Measurements from ENCODE around the gene AFF3. TPM values are rescaled to one million over a fixed set of nuclear protein-coding genes. Genes with fewer than 3 reads are reported as not detected.

AFF3 gene
- total and polyA plus RNA-seq, 2 donors (not counting 3 experiments of a cell fraction or from before 2014, with no cell fraction given), result 0.06 to 0.07 TPM

GRCh38 chr2:99617811-99618210 is 524.6 kb downstream of the AFF3 start:
- no peak for DNase-seq (ENCODE audit: low read depth, low spot score)
- H3K36me3 ChIP-seq (ENCODE audit: control insufficient read depth in 2 of 2, extremely low read depth in 1 of 2, insufficient read depth in 2 of 2, low read length in 2 of 2), result no peaks in the 10 kb centered on the region
- dilution Hi-C loops (cut with MboI; ENCODE audit: extremely low pct_ligation_motif_present, low sequenced_read_pairs), result no loop called here
- no peaks in the 10 kb centered on the region for H3K9me1 ChIP-seq (replicated peaks; ENCODE audit: control insufficient read depth, extremely low read depth, insufficient read depth, low read length)
- H3K9me3 ChIP-seq (replicated peaks; ENCODE audit: control insufficient read depth, insufficient read depth, low read length), result no peaks in the 10 kb centered on the region
- ChIA-PET POLR2A (no interaction called here), CTCF (no interaction called here)
- no peak for FAIRE-seq
- no peak overlapping the region for H3K27ac ChIP-seq (ENCODE audit: insufficient read depth, low read depth, low read length)
- no peaks in the 10 kb centered on the region for H3K4me1 ChIP-seq (ENCODE audit: control insufficient read depth, extremely low read depth, insufficient read depth, low read length)
- peaks cover 4 to 6% of the 10 kb centered on the region in 2 experiments for H3K27me3 ChIP-seq (ENCODE audit: control insufficient read depth in 2 of 2, insufficient read depth in 2 of 2, low read length in 2 of 2)
- H3K9ac ChIP-seq (replicated peaks; ENCODE audit: extremely low read depth, insufficient read depth, low read length), result no peak overlapping the region
- intact Hi-C loops (cut with micrococcal nuclease), result no loop called here
- H4K20me1 ChIP-seq (replicated peaks; ENCODE audit: control insufficient read depth, extremely low read depth, insufficient read depth, low read length), result no peaks in the 10 kb centered on the region
- H2AFZ ChIP-seq (ENCODE audit: low read depth, low read length), result no peak overlapping the region
- H3K4me3 ChIP-seq (replicated peaks in 1 of 3; ENCODE audit: insufficient read depth in 1 of 3, low read depth in 1 of 3, low read length in 3 of 3), result no peak overlapping the region
- no peaks in the 10 kb centered on the region for H3K79me2 ChIP-seq (ENCODE audit: control insufficient read depth, insufficient read depth, low read length)
- BruUV-seq (replicated peaks), result no TSS peak
- no peak for TF ChIP-seq MYC (IDR thresholded peaks at IDR 0.05; ENCODE audit: low read depth, low read length)
- TF ChIP-seq JUN (IDR thresholded peaks at IDR 0.05; ENCODE audit: borderline replicate concordance, insufficient read depth, insufficient read length, low read depth), result no peak
- TF ChIP-seq FOS (IDR thresholded peaks at IDR 0.05; ENCODE audit: borderline replicate concordance, insufficient read depth, low read length), result no peak
- no peak for TF ChIP-seq GATA2 (IDR thresholded peaks at IDR 0.05; ENCODE audit: insufficient read depth, insufficient read length, low read depth, low read length)
- no peak for TF ChIP-seq POLR2A (IDR thresholded peaks at IDR 0.05; ENCODE audit: low read depth, low read length)
- no peak for TF ChIP-seq CTCF (IDR thresholded peaks at IDR 0.05; ENCODE audit: extremely low read depth in 1 of 2, insufficient read depth in 1 of 2, low read depth in 1 of 2, low read length in 2 of 2)
- no peak for TF ChIP-seq MAX (IDR thresholded peaks at IDR 0.05; ENCODE audit: insufficient read depth, insufficient read length)
- TF ChIP-seq EZH2 (IDR thresholded peaks at IDR 0.05; ENCODE audit: borderline replicate concordance, low read depth, low read length, severe bottlenecking), result no peak
- no peak overlapping the region for H3K4me2 ChIP-seq (ENCODE audit: insufficient read depth, low read length)
